ENCODE data around the gene KANTR. TPM values are rescaled to one million over a fixed set of nuclear protein-coding genes. Genes with fewer than 3 reads are reported as not detected.

The KANTR gene
- total RNA-seq, 1 experiment from 2014 or later: 1.8 TPM

GRCh38 chrX:53128097-53128749 lies 34.3 kb downstream of the KANTR start:
- DNase-seq (ENCODE audit: low read depth): peak; percentile 10

- no peak for DNase-seq (ENCODE audit: low read depth)
Observed at GRCh38 chrX:53133400-53133799, 39.5 kb downstream of the KANTR start.

GRCh38 chrX:53135581-53135980 lies 41.6 kb downstream of the KANTR start:
- peak; percentile 30 for DNase-seq (ENCODE audit: low read depth)

- DNase-seq (ENCODE audit: low read depth): no peak
Observed at GRCh38 chrX:53153581-53153980, 59.6 kb downstream of the KANTR start.

GRCh38 chrX:53155512-53156206 lies 61.7 kb downstream of the KANTR start:
- DNase-seq (ENCODE audit: low read depth): no peak

GRCh38 chrX:53156207-53156596 lies 62.3 kb downstream of the KANTR start:
- peak; percentile 5 for DNase-seq (ENCODE audit: low read depth)

GRCh38 chrX:53159184-53159583 lies 65.2 kb downstream of the KANTR start:
- no peak for DNase-seq (ENCODE audit: low read depth)

- no peak for DNase-seq (ENCODE audit: low read depth)
Observed at GRCh38 chrX:53160297-53160983, 66.5 kb downstream of the KANTR start.

- DNase-seq (ENCODE audit: low read depth): no peak
Observed at GRCh38 chrX:53163436-53163835, 69.5 kb downstream of the KANTR start.

- DNase-seq (ENCODE audit: low read depth): peak; percentile 46
Observed at GRCh38 chrX:53164566-53164965, 70.6 kb downstream of the KANTR start.

- DNase-seq (ENCODE audit: low read depth): no peak
Observed at GRCh38 chrX:53166103-53166502, 72.2 kb downstream of the KANTR start.

- DNase-seq (ENCODE audit: low read depth): no peak
Observed at GRCh38 chrX:53171356-53171755, 77.4 kb downstream of the KANTR start.

Other genes starting within 250 kb of the KANTR start
- not detected in 2 replicates for gene XAGE3, start 226.1 kb upstream of the KANTR start, total RNA-seq (2014; rRNA removed)
- gene FAM156B, start 196.8 kb upstream of the KANTR start, total RNA-seq (2014; rRNA removed): 36.2 and 40.1 TPM in 2 replicates
- 25.5 and 34.8 TPM in 2 replicates for gene FAM156A, start 135.6 kb upstream of the KANTR start, total RNA-seq (2014; rRNA removed)
- gene GPR173, start 45.4 kb upstream of the KANTR start, total RNA-seq (2014; rRNA removed): 2.3 and 4.1 TPM in 2 replicates
- gene TSPYL2, start 11.8 kb upstream of the KANTR start, total RNA-seq (2014; rRNA removed): 13.5 and 14.0 TPM in 2 replicates
- 68.8 and 94.1 TPM in 2 replicates for gene KDM5C, start 131.1 kb downstream of the KANTR start, total RNA-seq (2014; rRNA removed)
- gene IQSEC2, start 187.4 kb downstream of the KANTR start, total RNA-seq (2014; rRNA removed): 17.0 and 18.3 TPM in 2 replicates